ENCODE results near the gene ZSWIM2.

DNA sequence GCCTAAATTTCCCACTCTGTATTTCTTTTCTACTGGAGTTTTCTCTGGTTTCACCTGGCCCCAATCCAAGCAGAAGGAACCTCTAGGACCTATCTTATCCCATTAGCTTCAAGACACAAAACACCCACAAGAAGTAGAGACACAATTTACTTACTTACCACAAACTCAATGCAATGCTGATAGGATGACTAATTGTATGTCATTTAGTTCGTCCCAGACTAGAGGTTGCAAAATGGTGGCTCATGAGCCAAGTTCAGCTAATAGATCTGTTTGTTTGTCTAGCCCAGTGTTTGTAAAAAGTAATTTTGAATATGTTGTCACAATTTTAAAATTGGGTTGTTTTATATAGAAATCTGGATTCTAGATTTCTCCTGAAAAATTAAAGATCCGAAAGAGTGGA is 34.7 kb upstream of the ZSWIM2 start:
- TF ChIP-seq CTCF (IDR thresholded peaks at IDR 0.05; ENCODE audit: low read length) (no peak), EZH2 (optimal IDR thresholded peaks at IDR 0.05; ENCODE audit: low read depth, low read length) (no peak)
